ENCODE results near the gene GBX1.

The GBX1 gene

GRCh38 chr7:151110941-151111645 is 56.4 kb downstream of the GBX1 start:
- DNase-seq = no peak

GRCh38 chr7:151110236-151110940 is 57.1 kb downstream of the GBX1 start:
- no peak for DNase-seq

GRCh38 chr7:151109094-151110048 is 58.1 kb downstream of the GBX1 start:
- DNase-seq = no peak

- DNase-seq = no peak
Measured at GRCh38 chr7:151107882-151108281, 59.6 kb downstream of the GBX1 start.

- DNase-seq = no peak
Measured at GRCh38 chr7:151104411-151105235, 62.9 kb downstream of the GBX1 start.

- DNase-seq = no peak
Measured at GRCh38 chr7:151103973-151104372, 63.5 kb downstream of the GBX1 start.

- no peak for DNase-seq
Measured at GRCh38 chr7:151102991-151103390, 64.5 kb downstream of the GBX1 start.

- no peak for DNase-seq
Measured at GRCh38 chr7:151101621-151102396, 65.7 kb downstream of the GBX1 start.

GRCh38 chr7:151100921-151101320 is 66.6 kb downstream of the GBX1 start:
- DNase-seq = no peak

- DNase-seq = no peak
Measured at GRCh38 chr7:151099486-151100211, 67.8 kb downstream of the GBX1 start.
